Thyroid gland (tissue), 4 donors: ENCODE data around the gene SZT2. TPM values are rescaled to one million over a fixed set of nuclear protein-coding genes. Genes with fewer than 3 reads are reported as not detected.
A peak's percentile ranks its signal among the peaks of the same experiment; 100 is the strongest.

Source experiments
- DNase-seq, 2 donors: peaks; one replicate each; pipeline ENCODE4 v3.0.0-alpha.2; 2019
- H3K27ac ChIP-seq, 3 donors: fragments of 200-600 bp; sonication (generic); 1 replicate in 2 of 3; 2 replicates in 1 of 3; pipeline ENCODE4 v1.5.1; 2016 to 2019; ENCODE audit warnings: mild to moderate bottlenecking in 1 of 3, moderate library complexity in 1 of 3
- H3K27me3 ChIP-seq: fragments of 200-600 bp; sonication (generic); one replicate; pipeline ENCODE4 v1.5.1; 2019
- H3K36me3 ChIP-seq, 2 donors: fragments of 200-600 bp; sonication (generic); one replicate each; pipeline ENCODE4 v1.5.1; 2016 to 2019
- H3K4me1 ChIP-seq, 2 donors: fragments of 200-600 bp; sonication (generic); one replicate each; pipeline ENCODE4 v1.5.1; 2017 to 2019
- H3K4me3 ChIP-seq, 3 donors: fragments of 200-600 bp; sonication (generic); replicated peaks in 1 of 3; 1 replicate in 2 of 3; 2 replicates in 1 of 3; pipeline ENCODE4 v1.5.1; 2016; ENCODE audit warnings: mild to moderate bottlenecking in 1 of 3
- H3K9me3 ChIP-seq: fragments of 200-600 bp; sonication (generic); one replicate; pipeline ENCODE4 v1.5.1; 2017
- CTCF ChIP-seq, 6 experiments: fragments of 200-600 bp in 3 of 6; fragments of 450-650 bp in 3 of 6; sonication (generic) in 3 of 6; IDR thresholded peaks; one replicate each; pipeline ENCODE4 v1.5.1; 2016 to 2019; ENCODE audit warnings: antibody characterized with exemption in 6 of 6, mild to moderate bottlenecking in 2 of 6, inconsistent platforms in 1 of 6, moderate library complexity in 1 of 6
- POLR2A ChIP-seq, 2 donors: fragments of 450-650 bp; IDR thresholded peaks; one replicate each; pipeline ENCODE4 v1.6.1; 2017; ENCODE audit warnings: antibody characterized with exemption in 2 of 2, mild to moderate bottlenecking in 2 of 2, moderate library complexity in 1 of 2
- WGBS, 2 donors: methylation state at CpG; one replicate each; pipeline ENCODE4 v1.1.5; 2017; 5-methylcytosine and 5-hydroxymethylcytosine counted together
- intact Hi-C: fragments of 100-400 bp; cut with DNase I; formaldehyde crosslinking; loops from one replicate; pipeline ENCODE4 v1.15.1; 2023
- total RNA-seq, 4 donors: library from RNA; depleted of rRNA; stranded (reverse); fragments of >200 nt; gene quantifications; one replicate each; pipeline ENCODE4 v1.2.3, GENCODE V29; 2016

Gene SZT2
- total RNA-seq, 4 donors from 2014 or later: 36.1 to 107 (median 58.2) TPM

DNA sequence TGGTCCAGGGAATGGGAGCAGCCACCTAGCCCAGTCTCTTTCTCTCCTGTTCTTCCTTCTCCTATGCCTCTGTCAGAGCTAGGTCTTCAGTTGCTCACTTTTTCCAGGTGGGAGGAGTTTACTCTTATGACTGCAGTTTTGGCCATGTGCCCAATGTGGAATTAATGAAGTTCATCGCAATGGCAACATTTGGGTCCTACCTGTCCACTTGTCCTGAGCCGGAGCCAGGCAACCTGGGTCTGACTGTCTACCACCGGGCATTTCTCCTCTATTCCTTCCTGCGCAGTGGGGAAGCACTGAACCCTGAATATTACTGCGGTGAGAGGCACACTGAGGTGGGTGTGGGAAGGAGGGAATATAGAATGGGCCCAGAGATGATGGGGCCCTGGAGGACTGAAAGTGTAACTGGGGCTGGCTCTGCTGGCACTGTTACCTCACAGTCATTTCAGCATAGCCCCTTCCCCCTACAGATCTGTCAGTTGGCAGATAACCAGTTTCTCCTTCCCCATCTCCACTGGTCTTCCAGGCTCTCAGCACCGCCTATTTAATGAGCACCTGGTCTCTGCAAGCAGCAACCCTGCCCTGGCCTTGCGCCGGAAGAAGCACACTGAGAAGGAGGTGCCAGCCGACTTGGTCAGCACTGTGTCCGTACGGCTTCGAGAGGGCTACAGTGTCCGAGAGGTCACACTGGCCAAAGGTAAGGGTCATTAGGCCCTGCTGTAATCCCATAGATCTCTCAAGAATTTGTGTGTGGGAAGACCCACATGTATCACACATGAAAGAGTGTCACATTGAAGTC lies 30.1 kb downstream of the SZT2 start:
- Histone ChIP-seq H3K27ac (peak overlapping the region in 2 of 3 donors; percentile 11 to 50), H3K36me3 (peaks cover 49 to 56% of the 10 kb centered on the region in 2 donors), H3K4me3 (no peak overlapping the region), H3K9me3 (no peaks in the 10 kb centered on the region), H3K4me1 (peaks cover 14 to 22% of the 10 kb centered on the region in 2 donors), H3K27me3 (no peaks in the 10 kb centered on the region)
- no peak for TF ChIP-seq CTCF (IDR thresholded peaks at IDR 0.05)
- TF ChIP-seq POLR2A (IDR thresholded peaks at IDR 0.05): no peak
- intact Hi-C loops: loop anchor here (5.0 kb wide), 1 partner anchor 183 kb away; no protein-coding TSS in a partner anchor
- 92 to 97% methylated on average over 13 of the region's 13 CpGs for WGBS, 2 donors
- no peak for DNase-seq

DNA sequence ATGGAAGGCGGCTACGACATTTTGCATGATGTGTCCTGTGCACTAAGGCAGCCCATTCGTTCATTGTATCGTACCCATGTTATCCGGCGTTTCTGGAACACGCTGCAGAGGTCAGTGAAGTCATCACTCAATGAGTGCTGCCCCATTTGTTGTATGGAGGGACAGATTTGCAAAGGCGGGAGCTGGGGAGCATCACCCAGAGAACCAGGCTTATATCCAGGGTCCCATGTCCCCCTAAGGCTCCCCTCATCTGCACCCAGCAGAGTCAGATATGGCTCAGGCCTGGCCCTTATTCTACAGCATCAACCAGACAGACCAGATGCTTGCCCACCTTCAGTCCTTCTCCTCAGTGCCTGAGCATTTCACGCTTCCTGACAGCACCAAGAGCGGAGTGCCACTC lies 31.2 kb downstream of the SZT2 start:
- WGBS, 2 donors: 93 to 97% methylated on average over 10 of the region's 10 CpGs
- intact Hi-C loops: no loop called here
- TF ChIP-seq CTCF (IDR thresholded peaks at IDR 0.05): no peak
- no peak for TF ChIP-seq POLR2A (IDR thresholded peaks at IDR 0.05)
- Histone ChIP-seq H3K4me1 (peaks cover 14 to 22% of the 10 kb centered on the region in 2 donors), H3K36me3 (peaks cover 56 to 64% of the 10 kb centered on the region in 2 donors), H3K9me3 (no peaks in the 10 kb centered on the region), H3K27ac (no peak overlapping the region), H3K4me3 (no peak overlapping the region), H3K27me3 (no peaks in the 10 kb centered on the region)
- DNase-seq: no peak

- Histone ChIP-seq H3K27ac (no peak overlapping the region), H3K4me3 (no peak overlapping the region), H3K36me3 (peaks cover 58 to 70% of the 10 kb centered on the region in 2 donors), H3K27me3 (no peaks in the 10 kb centered on the region), H3K9me3 (no peaks in the 10 kb centered on the region), H3K4me1 (peaks cover 14 to 22% of the 10 kb centered on the region in 2 donors)
- TF ChIP-seq POLR2A (IDR thresholded peaks at IDR 0.05) (no peak), CTCF (IDR thresholded peaks at IDR 0.05) (no peak)
- WGBS, 2 donors: 88 to 94% methylated on average over 3 to 5 of the region's 6 CpGs
- intact Hi-C loops: no loop called here
- no peak for DNase-seq
Measured at GRCh38 chr1:43421396-43421795, 31.7 kb downstream of the SZT2 start.

GRCh38 chr1:43421976-43422750 lies 32.5 kb downstream of the SZT2 start:
- DNase-seq: no peak

More at GRCh38 chr1:43421976-43422750, 32.5 kb downstream of the SZT2 start:
- no peak overlapping the region for H3K4me3 ChIP-seq
- no peak overlapping the region for H3K27ac ChIP-seq
- no peak for TF ChIP-seq POLR2A (IDR thresholded peaks at IDR 0.05)
- no peak for TF ChIP-seq CTCF (IDR thresholded peaks at IDR 0.05)
- H3K9me3 ChIP-seq: no peaks in the 10 kb centered on the region
- intact Hi-C loops: no loop called here
- WGBS, 2 donors: 89 to 91% methylated on average over 12 of the region's 12 CpGs
- H3K36me3 ChIP-seq: peaks cover 64 to 75% of the 10 kb centered on the region in 2 donors
- peaks cover 14 to 22% of the 10 kb centered on the region in 2 donors for H3K4me1 ChIP-seq
- H3K27me3 ChIP-seq: no peaks in the 10 kb centered on the region
